NAMALWA (cell line): ENCODE data around the gene GCSAM.
"Not testable (repeated sequence)": the region's sequence is repeated elsewhere in the genome, so short reads cannot be mapped to it uniquely, and the experiment has no call there.

Source experiments
- DNase-seq: peaks from one replicate; pipeline ENCODE4 v3.0.0-alpha.2; 2015; ENCODE audit warnings: low spot score

Gene GCSAM

GRCh38 chr3:112072387-112073060 lies 60.5 kb downstream of the GCSAM start:
- not testable (repeated sequence) for DNase-seq
